NCI-H524 treated with DMSO at 0.1 percent for 48 hours (cell line): ENCODE results near the gene TTLL7.
"Not testable (repeated sequence)": the region's sequence is repeated elsewhere in the genome, so short reads cannot be mapped to it uniquely, and the experiment has no call there.

Source experiments
- DNase-seq: peaks from one replicate; lab custom pipeline; 2025; lab: John Stamatoyannopoulos, UW

The TTLL7 gene

GRCh38 chr1:83996621-83997020, 2.3 kb downstream of the TTLL7 start:
- no peak for DNase-seq

- DNase-seq = no peak
Measured at GRCh38 chr1:83996191-83996590, 2.7 kb downstream of the TTLL7 start.

- no peak for DNase-seq
Measured at GRCh38 chr1:83995649-83996048, 3.3 kb downstream of the TTLL7 start.

GRCh38 chr1:83994111-83994510, 4.8 kb downstream of the TTLL7 start:
- no peak for DNase-seq

- DNase-seq = no peak
Measured at GRCh38 chr1:83990734-83991133, 8.2 kb downstream of the TTLL7 start.

GRCh38 chr1:83985048-83985447, 13.9 kb downstream of the TTLL7 start:
- DNase-seq = no peak

- DNase-seq = not testable (repeated sequence)
Measured at GRCh38 chr1:83983918-83984317, 15.0 kb downstream of the TTLL7 start.

- no peak for DNase-seq
Measured at GRCh38 chr1:83978056-83978455, 20.9 kb downstream of the TTLL7 start.

- DNase-seq = no peak
Measured at GRCh38 chr1:83976920-83977319, 22.0 kb downstream of the TTLL7 start.

- DNase-seq = no peak
Measured at GRCh38 chr1:83970802-83971201, 28.1 kb downstream of the TTLL7 start.

GRCh38 chr1:83970114-83970513, 28.8 kb downstream of the TTLL7 start:
- no peak for DNase-seq

GRCh38 chr1:83967336-83967735, 31.6 kb downstream of the TTLL7 start:
- DNase-seq = no peak

GRCh38 chr1:83964153-83964552, 34.8 kb downstream of the TTLL7 start:
- DNase-seq = no peak

- DNase-seq = no peak
Measured at GRCh38 chr1:83961571-83962295, 37.2 kb downstream of the TTLL7 start.

- DNase-seq = no peak
Measured at GRCh38 chr1:83960669-83961277, 38.2 kb downstream of the TTLL7 start.

- no peak for DNase-seq
Measured at GRCh38 chr1:83959824-83960498, 39.0 kb downstream of the TTLL7 start.

- DNase-seq = no peak
Measured at GRCh38 chr1:83958704-83959103, 40.2 kb downstream of the TTLL7 start.

- no peak for DNase-seq
Measured at GRCh38 chr1:83954166-83954823, 44.6 kb downstream of the TTLL7 start.

GRCh38 chr1:83950106-83950661, 48.7 kb downstream of the TTLL7 start:
- DNase-seq = no peak

- no peak for DNase-seq
Measured at GRCh38 chr1:83942914-83943313, 56.0 kb downstream of the TTLL7 start.

- no peak for DNase-seq
Measured at GRCh38 chr1:83934550-83934949, 64.4 kb downstream of the TTLL7 start.

- DNase-seq = no peak
Measured at GRCh38 chr1:83932693-83933092, 66.2 kb downstream of the TTLL7 start.
